ENCODE data around the gene MTA2. TPM values are rescaled to one million over a fixed set of nuclear protein-coding genes. Genes with fewer than 3 reads are reported as not detected.

Gene MTA2
- total and polyA plus RNA-seq, 10 of the 15 experiments (the other 5 are each of a cell fraction or from before 2014, with no cell fraction given) = 6.7 to 201 (median 113) TPM

- TF ChIP-seq ZBED1 (IDR thresholded peaks at IDR 0.05; ENCODE audit: borderline replicate concordance) = no peak
Observed at GRCh38 chr11:62545437-62546243, 56.0 kb downstream of the MTA2 start (continued).

- Histone ChIP-seq H3K79me2 (ENCODE audit: control insufficient read depth, insufficient read depth, low read length) (peaks cover 54% of the 10 kb centered on the region), H3K36me3 (ENCODE audit: control insufficient read depth in 2 of 2, insufficient read depth in 2 of 2, low read length in 1 of 2) (no peaks in the 10 kb centered on the region), H3K9me3 (replicated peaks; ENCODE audit: control insufficient read depth, insufficient read depth, low read length) (no peaks in the 10 kb centered on the region), H3K27ac (ENCODE audit: control insufficient read depth, insufficient read depth) (peak overlapping the region; percentile 65), H3K9ac (ENCODE audit: control insufficient read depth, insufficient read depth, low read length) (peak overlapping the region; percentile 36), H2AFZ (ENCODE audit: control insufficient read depth, low read depth, low read length) (peak overlapping the region; percentile 29), H4K20me1 (ENCODE audit: control insufficient read depth, insufficient read depth) (no peaks in the 10 kb centered on the region; the same call in 1 of the 2 replicates), H3K4me1 (ENCODE audit: control insufficient read depth, insufficient read depth, low read length) (peaks cover 61% of the 10 kb centered on the region), H3K4me2 (ENCODE audit: control insufficient read depth, insufficient read depth) (peak overlapping the region; percentile 97), H3K4me3 (peak overlapping the region; percentile 84), H3K27me3 (replicated peaks in 1 of 2; ENCODE audit: control insufficient read depth in 2 of 2, insufficient read depth in 2 of 2, low read length in 1 of 2) (no peaks in the 10 kb centered on the region; a peak in 2 of 4 replicates)
- intact Hi-C loops (cut with micrococcal nuclease; ENCODE audit: unreplicated experiment) (loop anchor here (5.0 kb wide), 1 partner anchor 103 kb away; no protein-coding TSS in a partner anchor), in situ Hi-C loops (cut with MboI) (no loop called here)
- SMC1A ChIA-PET (ENCODE audit: uncharacterized antibody, unreplicated experiment) = interaction anchor here (0.7 to 7.0 kb wide), 10 partner anchors 11 to 119 kb away, joined by 3 to 212 read pairs (median 4); partner anchors contain the start of gene TUT1
- WGBS (ENCODE audit: insufficient coverage, insufficient replicate concordance, low lambda C conversion rate, missing lambda C conversion rate) = under 1% methylated on average over 31 of the region's 32 CpGs
- ATAC-seq = peak; percentile 9
- POLR2A ChIA-PET = interaction anchor here (0.5 to 10.3 kb wide), 10 partner anchors 11 to 788 kb away, joined by 3 to 188 read pairs (median 5); partner anchors contain the start of genes B3GAT3, EEF1G and TUT1
- no peak for DNase-seq (ENCODE audit: low read depth, low spot score)
- BruUV-seq (replicated peaks) = no TSS peak
- RAD21 ChIA-PET (ENCODE audit: unreplicated experiment) = interaction anchor here (0.7 to 9.1 kb wide), 10 partner anchors 11 to 312 kb away, joined by 3 to 313 read pairs (median 14); partner anchors contain the start of genes EEF1G and TUT1
- CTCF ChIA-PET = interaction anchor here (0.5 to 9.0 kb wide), 17 partner anchors 9 to 209 kb away, joined by 3 to 280 read pairs (median 4); partner anchors contain the start of genes SCGB1A1, TUT1 and ZBTB3
- no peak for FAIRE-seq
- peak; percentile 39; the same call in 1 of the 2 replicates for TF ChIP-seq SPI1 (IDR thresholded peaks at IDR 0.05; ENCODE audit: borderline replicate concordance, insufficient read depth, low read depth, low read length)
- no peak for TF ChIP-seq FOXM1 (IDR thresholded peaks at IDR 0.05; ENCODE audit: low read depth, low read length)
- no peak for TF ChIP-seq HSF1 (IDR thresholded peaks at IDR 0.05; ENCODE audit: low read depth, low read length)
- no peak for TF ChIP-seq CUX1 (IDR thresholded peaks at IDR 0.05; ENCODE audit: insufficient replicate concordance, low read depth, low read length)
- TF ChIP-seq POLR2AphosphoS2 (IDR thresholded peaks at IDR 0.05; ENCODE audit: low read depth, low read length) = no peak
- no peak; a peak in 1 of 4 replicates for TF ChIP-seq BHLHE40 (IDR thresholded peaks at IDR 0.05; ENCODE audit: borderline replicate concordance in 1 of 2, low read depth in 2 of 2, low read length in 1 of 2)
- TF ChIP-seq ZBTB33 (IDR thresholded peaks at IDR 0.05) = no peak
- no peak for TF ChIP-seq DPF2 (IDR thresholded peaks at IDR 0.05)
Observed at GRCh38 chr11:62544581-62545436, 56.9 kb downstream of the MTA2 start.

Data from GM12878 (cell line).